HCT116 (cell line): ENCODE data around the gene PDE2A. TPM values are rescaled to one million over a fixed set of nuclear protein-coding genes. Genes with fewer than 3 reads are reported as not detected.

Experiments used
- ATAC-seq: fragments of 200-7000 bp; cut with Tn5 transposase; 2 replicates; pipeline ENCODE4 v1.9.1; 2020; ENCODE audit warnings: mild to moderate bottlenecking, moderate library complexity
- BruUV-seq: library from RNA; stranded (reverse); fragments of 400-500 nt; replicated peaks from 2 replicates; lab custom pipeline; 2021; lab: Mats Ljungman, UMichigan
- CTCF ChIA-PET: fragments of 300-600 bp; sonication (Branson Sonifier 250); formaldehyde crosslinking; loops from one replicate; lab custom pipeline; 2021; ENCODE audit warnings: antibody characterized with exemption; lab: Charles Lee
- POLR2A ChIA-PET: fragments of 300-600, 350-600 bp; sonication (Branson Sonifier 250); formaldehyde crosslinking; loops from one replicate; lab custom pipeline; 2021; ENCODE audit warnings: antibody characterized with exemption; lab: Charles Lee
- RAD21 ChIA-PET, 2 experiments: fragments of 300-600 bp; sonication (Branson Sonifier 250); formaldehyde crosslinking; loops; one replicate each; lab custom pipeline; 2023; ENCODE audit warnings: low total read pairs in 2 of 2; ENCODE audit not compliant: uncharacterized antibody in 2 of 2, unreplicated experiment in 2 of 2, low non-redundant PET in 1 of 2; lab: Charles Lee
- DNase-seq: peaks from one replicate; pipeline ENCODE4 v3.0.0-alpha.2; 2010; ENCODE audit warnings: low read depth, low spot score
- H2AFZ ChIP-seq: fragments of 200-600 bp; shearing (Covaris generic), sonication (generic); 2 replicates; pipeline ENCODE4 v1.6.1; 2017; ENCODE audit warnings: low read depth, mixed run types, mixed read lengths, antibody characterized with exemption, low read length; ENCODE audit not compliant: poor library complexity, severe bottlenecking
- H3K27ac ChIP-seq: 2 replicates; pipeline ENCODE4 v1.5.1; 2012; ENCODE audit warnings: low read depth, low read length
- H3K27me3 ChIP-seq: fragments of 200-600 bp; sonication (generic); 2 replicates; pipeline ENCODE4 v1.6.1; 2016; ENCODE audit warnings: mixed run types, low read length, mixed read lengths; ENCODE audit not compliant: insufficient read depth
- H3K36me3 ChIP-seq, 2 experiments: fragments of 200-500 bp in 1 of 2; fragments of 200-600 bp in 1 of 2; sonication (Bioruptor generic) in 1 of 2; sonication (generic) in 1 of 2; 2 replicates each; pipeline versions ENCODE4 v1.5.1 to v1.6.1; 2014 to 2016; ENCODE audit warnings: low read length in 2 of 2, inconsistent platforms in 1 of 2, mixed read lengths in 1 of 2, mixed run types in 1 of 2; ENCODE audit not compliant: insufficient read depth in 2 of 2, control insufficient read depth in 1 of 2
- H3K4me1 ChIP-seq, 2 experiments: fragments of 200-600 bp in 1 of 2; sonication (generic) in 1 of 2; 2 replicates each; pipeline versions ENCODE4 v1.5.1 to v1.6.1; 2012 to 2017; ENCODE audit warnings: low read length in 2 of 2, inconsistent platforms in 1 of 2, mild to moderate bottlenecking in 1 of 2, mixed read lengths in 1 of 2, mixed run types in 1 of 2, moderate library complexity in 1 of 2; ENCODE audit not compliant: insufficient read depth in 2 of 2, control insufficient read depth in 1 of 2
- H3K4me2 ChIP-seq: fragments of 200-600 bp; sonication (generic); 2 replicates; pipeline ENCODE4 v1.6.1; 2017; ENCODE audit warnings: mixed run types, low read length, mixed read lengths
- H3K4me3 ChIP-seq, 2 experiments: fragments of 200-600 bp in 1 of 2; sonication (generic) in 1 of 2; replicated peaks in 1 of 2; 2 replicates each; pipeline ENCODE4 v1.5.1; 2011 to 2016; ENCODE audit warnings: low read length in 2 of 2, control low read depth in 1 of 2, low read depth in 1 of 2, mild to moderate bottlenecking in 1 of 2, mixed read lengths in 1 of 2, mixed run types in 1 of 2
- H3K79me2 ChIP-seq: fragments of 200-600 bp; sonication (generic); 2 replicates; pipeline ENCODE4 v1.6.1; 2017; ENCODE audit warnings: mild to moderate bottlenecking, mixed run types, low read length, moderate library complexity, mixed read lengths; ENCODE audit not compliant: insufficient read depth
- H3K9ac ChIP-seq: fragments of 200-600 bp; sonication (generic); 2 replicates; pipeline ENCODE4 v1.6.1; 2016; ENCODE audit warnings: low read length, mixed read lengths
- H3K9me2 ChIP-seq: fragments of 200-600 bp; sonication (generic), shearing (Covaris generic); 2 replicates; pipeline ENCODE4 v1.6.1; 2017; ENCODE audit warnings: mixed run types, mild to moderate bottlenecking, moderate library complexity; ENCODE audit not compliant: insufficient read depth
- H3K9me3 ChIP-seq, 2 experiments: fragments of 200-500 bp in 1 of 2; fragments of 200-600 bp in 1 of 2; sonication (Bioruptor generic) in 1 of 2; sonication (generic) in 1 of 2; 2 replicates each; pipeline ENCODE4 v1.6.1; 2014 to 2017; ENCODE audit warnings: low read length in 2 of 2, mixed read lengths in 2 of 2, inconsistent platforms in 1 of 2, low read depth in 1 of 2, mild to moderate bottlenecking in 1 of 2, mixed run types in 1 of 2, moderate library complexity in 1 of 2; ENCODE audit not compliant: control insufficient read depth in 1 of 2, insufficient read depth in 1 of 2
- H4K20me1 ChIP-seq: fragments of 200-600 bp; sonication (generic), shearing (Covaris generic); 2 replicates; pipeline ENCODE4 v1.6.1; 2017; ENCODE audit warnings: mixed run types, mild to moderate bottlenecking, moderate library complexity; ENCODE audit not compliant: insufficient read depth
- ATF3 ChIP-seq: IDR thresholded peaks from 2 replicates; pipeline ENCODE4 v1.6.1; 2012
- CTCF ChIP-seq, 3 experiments: fragments of 200-600 bp in 1 of 3; sonication (generic) in 1 of 3; IDR thresholded peaks in 2 of 3; conservative IDR thresholded peaks in 1 of 3; 2 replicates each; pipeline ENCODE4 v1.5.1; 2012 to 2017; ENCODE audit warnings: low read depth in 2 of 3, low read length in 2 of 3, antibody characterized with exemption in 1 of 3, borderline replicate concordance in 1 of 3, control low read depth in 1 of 3, mild to moderate bottlenecking in 1 of 3, mixed read lengths in 1 of 3, mixed run types in 1 of 3, moderate library complexity in 1 of 3; ENCODE audit not compliant: insufficient read depth in 1 of 3
- ELF1 ChIP-seq: IDR thresholded peaks from 2 replicates; pipeline ENCODE4 v1.6.1; 2012; ENCODE audit warnings: low read depth, borderline replicate concordance
- EZH2 ChIP-seq: fragments of 200-600 bp; sonication (generic); IDR thresholded peaks from 2 replicates; pipeline ENCODE4 v1.6.1; 2017; ENCODE audit warnings: antibody characterized with exemption, mixed run types
- JUND ChIP-seq: IDR thresholded peaks from 2 replicates; pipeline ENCODE4 v1.6.1; 2012
- MAX ChIP-seq: IDR thresholded peaks from 2 replicates; pipeline ENCODE4 v1.6.1; 2012
- POLR2AphosphoS5 ChIP-seq: IDR thresholded peaks from 2 replicates; pipeline ENCODE4 v1.6.1; 2011; ENCODE audit warnings: mild to moderate bottlenecking, low read depth, low read length, moderate library complexity
- SRF ChIP-seq: IDR thresholded peaks from 2 replicates; pipeline ENCODE4 v1.6.1; 2012; ENCODE audit warnings: low read depth
- intact Hi-C: fragments of 100-400 bp; cut with micrococcal nuclease; formaldehyde crosslinking; loops from 2 replicates; pipeline ENCODE4 v1.10.0; 2022
- total RNA-seq: library from RNA; stranded (reverse); gene quantifications from one replicate; pipeline ENCODE4 v1.2.1, GENCODE V29; 2021; ENCODE audit not compliant: unreplicated experiment

The PDE2A gene
- total RNA-seq, 1 experiment from 2014 or later = 7.6 TPM

GRCh38 chr11:72569966-72570892 is 104.0 kb downstream of the PDE2A start (continued):
- TF ChIP-seq CTCF (IDR thresholded peaks at IDR 0.05 in 2 of 3, conservative IDR thresholded peaks at IDR 0.05 in 1 of 3; ENCODE audit: borderline replicate concordance in 1 of 3, insufficient read depth in 1 of 3, low read depth in 2 of 3, low read length in 2 of 3) (no peak), EZH2 (no peak)

GRCh38 chr11:72568861-72569260 is 105.4 kb downstream of the PDE2A start:
- no peak overlapping the region for H2AFZ ChIP-seq
- no peaks in the 10 kb centered on the region for H3K9me2 ChIP-seq
- ChIA-PET RAD21 (no interaction called here), CTCF (no interaction called here), POLR2A (no interaction called here)
- H3K36me3 ChIP-seq = no peaks in the 10 kb centered on the region
- H3K27me3 ChIP-seq = no peaks in the 10 kb centered on the region
- BruUV-seq = no TSS peak
- no peaks in the 10 kb centered on the region for H3K9me3 ChIP-seq
- H3K79me2 ChIP-seq = no peaks in the 10 kb centered on the region
- H4K20me1 ChIP-seq = no peaks in the 10 kb centered on the region
- ATAC-seq = no peak
- intact Hi-C loops = no loop called here
- H3K4me1 ChIP-seq = peaks cover 0 to 9% of the 10 kb centered on the region in 2 experiments; a peak in 2 of 4 replicates
- no peak overlapping the region for H3K9ac ChIP-seq
- TF ChIP-seq POLR2AphosphoS5 (no peak), SRF (no peak), MAX (no peak), ELF1 (no peak), JUND (no peak), ATF3 (no peak)
- TF ChIP-seq, all 23 proteins: peak for 0
- H3K27ac ChIP-seq = no peak overlapping the region
- H3K4me2 ChIP-seq = no peak overlapping the region
- DNase-seq = no peak
- no peak overlapping the region for H3K4me3 ChIP-seq
